ENCODE data around the gene ELOF1.
A peak's percentile ranks its signal among the peaks of the same experiment; 100 is the strongest.

The ELOF1 gene

GRCh38 chr19:11510444-11510843 lies 48.6 kb downstream of the ELOF1 start:
- ChIA-PET CTCF (no interaction called here), POLR2A (no interaction called here)
- TF ChIP-seq ZNF384 (IDR thresholded peaks at IDR 0.05) (no peak), TARDBP (IDR thresholded peaks at IDR 0.05) (no peak), L3MBTL2 (conservative IDR thresholded peaks at IDR 0.05) (no peak), FOXM1 (IDR thresholded peaks at IDR 0.05; ENCODE audit: borderline replicate concordance) (no peak), ELF4 (IDR thresholded peaks at IDR 0.05) (no peak), FOXA1 (IDR thresholded peaks at IDR 0.05) (no peak), NFRKB (IDR thresholded peaks at IDR 0.05) (no peak), FOXK2 (IDR thresholded peaks at IDR 0.05) (no peak), CTBP1 (IDR thresholded peaks at IDR 0.05; ENCODE audit: borderline replicate concordance) (no peak)
- DNase-seq (ENCODE audit: extremely low spot score), result no peak

GRCh38 chr19:11507370-11508078 lies 51.5 kb downstream of the ELOF1 start:
- no peak for TF ChIP-seq ZNF384 (IDR thresholded peaks at IDR 0.05)
- TF ChIP-seq L3MBTL2 (conservative IDR thresholded peaks at IDR 0.05), result no peak
- TF ChIP-seq NFRKB (IDR thresholded peaks at IDR 0.05), result no peak
- no peak for TF ChIP-seq ELF4 (IDR thresholded peaks at IDR 0.05)
- TF ChIP-seq ARNT (IDR thresholded peaks at IDR 0.05), result no peak
- no peak for DNase-seq (ENCODE audit: extremely low spot score)
- CTCF ChIA-PET, result no interaction called here
- POLR2A ChIA-PET, result interaction anchor here (0.6 to 1.1 kb wide), 2 partner anchors 31 to 126 kb away, joined by 3 read pairs; no protein-coding TSS in a partner anchor

- CTCF ChIA-PET, result no interaction called here
- POLR2A ChIA-PET, result interaction anchor here (1.1 kb wide), 1 partner anchor 125 kb away, joined by 3 read pairs; no protein-coding TSS in a partner anchor
- DNase-seq (ENCODE audit: extremely low spot score), result no peak
- TF ChIP-seq FOXK2 (IDR thresholded peaks at IDR 0.05) (no peak), SUZ12 (IDR thresholded peaks at IDR 0.05) (no peak), ELF4 (IDR thresholded peaks at IDR 0.05) (no peak), CTBP1 (IDR thresholded peaks at IDR 0.05; ENCODE audit: borderline replicate concordance) (no peak), ZNF384 (IDR thresholded peaks at IDR 0.05) (no peak), SP1 (IDR thresholded peaks at IDR 0.05) (no peak), ARNT (IDR thresholded peaks at IDR 0.05) (no peak), BHLHE40 (IDR thresholded peaks at IDR 0.05; ENCODE audit: borderline replicate concordance) (no peak), FOXM1 (IDR thresholded peaks at IDR 0.05; ENCODE audit: borderline replicate concordance) (no peak), FOXA1 (IDR thresholded peaks at IDR 0.05) (no peak), HDGF (IDR thresholded peaks at IDR 0.05; ENCODE audit: borderline replicate concordance) (no peak), NFRKB (IDR thresholded peaks at IDR 0.05) (no peak), PKNOX1 (IDR thresholded peaks at IDR 0.05) (no peak), L3MBTL2 (conservative IDR thresholded peaks at IDR 0.05) (no peak), LEF1 (IDR thresholded peaks at IDR 0.05; ENCODE audit: borderline replicate concordance) (no peak), TARDBP (IDR thresholded peaks at IDR 0.05) (no peak)
Observed at GRCh38 chr19:11506967-11507366, 52.1 kb downstream of the ELOF1 start.

GRCh38 chr19:11506101-11506555 lies 52.9 kb downstream of the ELOF1 start:
- TF ChIP-seq ZNF384 (IDR thresholded peaks at IDR 0.05) (no peak), FOXM1 (IDR thresholded peaks at IDR 0.05; ENCODE audit: borderline replicate concordance) (no peak), L3MBTL2 (conservative IDR thresholded peaks at IDR 0.05) (peak; percentile 76)
- no peak for DNase-seq (ENCODE audit: extremely low spot score)
- ChIA-PET POLR2A (interaction anchor here (1.0 to 1.1 kb wide), 3 partner anchors 12 to 124 kb away, joined by 3 to 4 read pairs (median 3); partner anchors contain the start of gene ECSIT), CTCF (no interaction called here)

- ChIA-PET CTCF (interaction anchor here (0.6 kb wide), 1 partner anchor 43 kb away, joined by 3 read pairs; no protein-coding TSS in a partner anchor), POLR2A (interaction anchor here (0.7 to 1.1 kb wide), 3 partner anchors 12 to 25 kb away, joined by 3 to 4 read pairs (median 3); partner anchors contain the start of gene ECSIT)
- TF ChIP-seq PKNOX1 (IDR thresholded peaks at IDR 0.05) (no peak), BHLHE40 (IDR thresholded peaks at IDR 0.05; ENCODE audit: borderline replicate concordance) (no peak), ELF4 (IDR thresholded peaks at IDR 0.05) (0 out of 2 replicates have a peak, but pooled peaks have one; percentile 27)
- DNase-seq (ENCODE audit: extremely low spot score), result peak; percentile 96
Observed at GRCh38 chr19:11505504-11506100, 53.4 kb downstream of the ELOF1 start, which contains the start of gene ZNF653. TSS of gene ZNF653 (minus strand) at chr19:11505839. CDS start at chr19:11505786, 53 bp downstream.

- DNase-seq (ENCODE audit: extremely low spot score), result peak; percentile 95
- ChIA-PET POLR2A (interaction anchor here (0.7 kb wide), 1 partner anchor 26 kb away, joined by 3 read pairs; no protein-coding TSS in a partner anchor), CTCF (interaction anchor here (0.6 kb wide), 1 partner anchor 42 kb away, joined by 3 read pairs; no protein-coding TSS in a partner anchor)
- TF ChIP-seq PKNOX1 (IDR thresholded peaks at IDR 0.05) (no peak), HDGF (IDR thresholded peaks at IDR 0.05; ENCODE audit: borderline replicate concordance) (no peak), FOXK2 (IDR thresholded peaks at IDR 0.05) (no peak), NFRKB (IDR thresholded peaks at IDR 0.05) (no peak), ARNT (IDR thresholded peaks at IDR 0.05) (no peak), SP1 (IDR thresholded peaks at IDR 0.05) (no peak), SUZ12 (IDR thresholded peaks at IDR 0.05) (no peak), ELF4 (IDR thresholded peaks at IDR 0.05) (no peak), ZNF384 (IDR thresholded peaks at IDR 0.05) (no peak), TARDBP (IDR thresholded peaks at IDR 0.05) (no peak), CTBP1 (IDR thresholded peaks at IDR 0.05; ENCODE audit: borderline replicate concordance) (no peak), L3MBTL2 (conservative IDR thresholded peaks at IDR 0.05) (no peak), FOXM1 (IDR thresholded peaks at IDR 0.05; ENCODE audit: borderline replicate concordance) (no peak), BHLHE40 (IDR thresholded peaks at IDR 0.05; ENCODE audit: borderline replicate concordance) (no peak), LEF1 (IDR thresholded peaks at IDR 0.05; ENCODE audit: borderline replicate concordance) (no peak), FOXA1 (IDR thresholded peaks at IDR 0.05) (no peak)
Observed at GRCh38 chr19:11505032-11505503, 54.0 kb downstream of the ELOF1 start.
